Fibroblast of skin of back (primary cell): Measurements from ENCODE around the gene KCNG2.
A peak's percentile ranks its signal among the peaks of the same experiment; 100 is the strongest.

Source experiments
- DNase-seq: peaks from one replicate; pipeline ENCODE4 v3.0.0-alpha.2; 2013

Gene KCNG2

GRCh38 chr18:79927607-79928562, 130.1 kb downstream of the KCNG2 start:
- DNase-seq, result no peak

- DNase-seq, result no peak
Measured at GRCh38 chr18:79928563-79928960, 130.8 kb downstream of the KCNG2 start.

- DNase-seq, result no peak
Measured at GRCh38 chr18:79930020-79930642, 132.4 kb downstream of the KCNG2 start.

- DNase-seq, result no peak
Measured at GRCh38 chr18:79931475-79931874, 133.7 kb downstream of the KCNG2 start.

GRCh38 chr18:79932907-79933306, 135.2 kb downstream of the KCNG2 start:
- no peak for DNase-seq

- peak; percentile 74 for DNase-seq
Measured at GRCh38 chr18:79933765-79934164, 136.0 kb downstream of the KCNG2 start.

- DNase-seq, result no peak
Measured at GRCh38 chr18:79934311-79935097, 136.8 kb downstream of the KCNG2 start.

- no peak for DNase-seq
Measured at GRCh38 chr18:79935098-79935480, 137.4 kb downstream of the KCNG2 start.

- DNase-seq, result no peak
Measured at GRCh38 chr18:79935499-79935898, 137.8 kb downstream of the KCNG2 start.

GRCh38 chr18:79935925-79936324, 138.2 kb downstream of the KCNG2 start:
- no peak for DNase-seq

GRCh38 chr18:79936641-79937040, 138.9 kb downstream of the KCNG2 start:
- DNase-seq, result no peak

- no peak for DNase-seq
Measured at GRCh38 chr18:79937103-79937860, 139.5 kb downstream of the KCNG2 start.

GRCh38 chr18:79938196-79938595, 140.5 kb downstream of the KCNG2 start:
- no peak for DNase-seq

- DNase-seq, result no peak
Measured at GRCh38 chr18:79939096-79939495, 141.4 kb downstream of the KCNG2 start.

GRCh38 chr18:79940126-79940813, 142.5 kb downstream of the KCNG2 start:
- DNase-seq, result no peak

- no peak for DNase-seq
Measured at GRCh38 chr18:79940814-79941472, 143.2 kb downstream of the KCNG2 start.

GRCh38 chr18:79941473-79942119, 143.9 kb downstream of the KCNG2 start:
- no peak for DNase-seq

- no peak for DNase-seq
Measured at GRCh38 chr18:79942211-79942610, 144.5 kb downstream of the KCNG2 start.

- no peak for DNase-seq
Measured at GRCh38 chr18:79942786-79943607, 145.3 kb downstream of the KCNG2 start.
